OCI-LY3 (cell line): ENCODE data around the gene ADCY7.

Experiments
- H2AFZ ChIP-seq: fragments of 200-600, 300-600 bp; shearing (Covaris generic); 2 replicates; pipeline ENCODE4 v1.6.0; 2014; ENCODE audit warnings: antibody characterized with exemption, low read depth, low read length
- H3K27ac ChIP-seq: fragments of 200-600, 300-600 bp; sonication (generic); 2 replicates; pipeline ENCODE4 v1.5.1; 2014; ENCODE audit warnings: mild to moderate bottlenecking, low read length, moderate library complexity, mixed read lengths
- H3K27me3 ChIP-seq: fragments of 200-600, 300-600 bp; sonication (generic); 2 replicates; pipeline ENCODE4 v1.6.1; 2014; ENCODE audit warnings: low read depth, low read length, mixed read lengths
- H3K36me3 ChIP-seq: fragments of 200-600, 300-600 bp; sonication (generic); replicated peaks from 2 replicates; pipeline ENCODE3; 2014; ENCODE audit warnings: low read depth, low read length, mixed read lengths
- H3K4me1 ChIP-seq: fragments of 300-600, 200-600 bp; sonication (generic); 2 replicates; pipeline ENCODE4 v1.6.1; 2014; ENCODE audit warnings: low read length, mixed read lengths
- H3K4me2 ChIP-seq: fragments of 200-600, 300-600 bp; sonication (generic); 2 replicates; pipeline ENCODE4 v1.6.1; 2014; ENCODE audit warnings: low read length, mixed read lengths
- H3K4me3 ChIP-seq: fragments of 300-600, 200-600 bp; sonication (generic); 2 replicates; pipeline ENCODE4 v1.5.1; 2014; ENCODE audit warnings: antibody characterized with exemption, mild to moderate bottlenecking, low read length, moderate library complexity
- H3K79me2 ChIP-seq: fragments of 300-600, 200-600 bp; shearing (Covaris generic); 2 replicates; pipeline ENCODE4 v1.6.1; 2014; ENCODE audit warnings: mild to moderate bottlenecking, low read length, mixed read lengths
- H3K9ac ChIP-seq: fragments of 300-600, 200-600 bp; shearing (Covaris generic); 2 replicates; pipeline ENCODE4 v1.6.0; 2014; ENCODE audit warnings: mild to moderate bottlenecking, low read length, moderate library complexity
- H3K9me3 ChIP-seq: fragments of 200-600, 300-600 bp; shearing (Covaris generic); 2 replicates; pipeline ENCODE4 v1.6.1; 2014; ENCODE audit warnings: low read length, mixed read lengths; ENCODE audit not compliant: insufficient read depth
- H4K20me1 ChIP-seq: fragments of 200-600, 300-600 bp; sonication (generic); 2 replicates; pipeline ENCODE4 v1.6.1; 2016; ENCODE audit warnings: low read length, mixed read lengths; ENCODE audit not compliant: insufficient read depth
- CTCF ChIP-seq: fragments of 200-600, 300-600 bp; sonication (generic); IDR thresholded peaks from 2 replicates; pipeline ENCODE4 v1.5.1; 2014; ENCODE audit warnings: antibody characterized with exemption, low read length, low read depth
- EZH2phosphoT487 ChIP-seq: fragments of 200-600 bp; shearing (Covaris generic); IDR thresholded peaks from 2 replicates; pipeline ENCODE4 v1.6.1; 2018; ENCODE audit warnings: antibody characterized with exemption, mixed run types, low read depth

The ADCY7 gene

DNA sequence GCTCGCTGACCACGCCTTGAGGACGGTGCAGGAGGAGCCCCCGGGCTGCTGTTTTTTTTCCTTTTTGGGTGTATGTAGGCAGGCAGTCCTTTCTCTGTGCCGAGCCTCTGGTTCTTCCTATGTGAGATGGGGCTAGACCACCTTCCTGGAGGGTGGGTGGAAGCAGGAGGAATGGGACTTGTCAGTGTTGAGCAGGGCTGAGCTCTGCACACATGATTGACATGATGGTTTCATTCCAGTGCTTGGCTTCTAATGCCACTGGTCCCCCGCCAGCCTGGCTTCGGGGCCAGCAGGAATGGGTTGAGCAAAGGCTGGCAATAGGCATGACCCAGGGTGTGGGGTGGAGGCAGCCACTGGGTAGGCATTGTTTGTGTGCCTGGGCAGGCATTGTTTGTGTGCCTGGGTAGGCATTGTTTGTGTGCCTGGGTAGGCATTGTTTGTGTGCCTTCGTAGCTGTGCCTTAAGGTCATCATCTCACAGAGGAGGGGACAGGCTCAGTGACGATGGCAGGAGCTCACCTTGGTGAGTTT lies 14.2 kb upstream of the ADCY7 start:
- Histone ChIP-seq H3K27ac (no peak overlapping the region), H3K9me3 (no peaks in the 10 kb centered on the region), H3K36me3 (no peaks in the 10 kb centered on the region), H2AFZ (no peak overlapping the region), H4K20me1 (no peaks in the 10 kb centered on the region), H3K4me2 (no peak overlapping the region), H3K4me1 (peaks cover 5% of the 10 kb centered on the region; the same call in 1 of the 2 replicates), H3K27me3 (no peaks in the 10 kb centered on the region), H3K4me3 (no peak overlapping the region), H3K79me2 (no peaks in the 10 kb centered on the region), H3K9ac (no peak overlapping the region)
- TF ChIP-seq EZH2phosphoT487 (no peak), CTCF (no peak)

DNA sequence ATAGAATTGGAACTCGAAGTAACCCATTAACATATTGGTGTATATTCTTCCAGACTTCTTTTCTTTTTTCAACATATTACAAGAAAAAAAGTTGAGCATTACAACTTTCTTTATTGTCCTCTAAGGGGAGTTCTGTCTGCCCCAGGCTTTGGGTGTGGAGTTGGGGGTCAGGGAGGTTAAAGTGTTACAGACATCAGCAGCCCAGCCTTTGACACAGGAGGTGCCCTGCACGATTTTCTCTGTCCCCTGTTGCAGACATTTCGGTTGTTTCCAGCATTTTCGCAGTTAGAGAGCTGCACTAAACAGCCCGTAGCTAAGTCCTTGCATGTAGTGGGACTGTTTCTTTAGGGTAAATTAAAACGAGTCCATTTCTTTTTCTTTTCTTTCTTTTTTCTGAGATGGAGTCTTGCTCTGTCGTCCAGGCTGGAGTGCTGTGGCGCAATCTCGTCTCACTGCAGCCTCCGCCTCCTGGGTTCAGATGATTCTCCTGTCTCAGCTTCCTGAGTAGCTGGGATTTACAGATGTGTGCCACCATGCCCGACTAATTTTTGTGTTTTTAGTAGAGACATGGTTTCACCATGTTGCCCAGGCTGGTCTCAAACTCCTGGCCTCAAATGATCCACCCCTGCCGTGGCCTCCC lies 13.4 kb upstream of the ADCY7 start:
- no peak for TF ChIP-seq EZH2phosphoT487
- no peak for TF ChIP-seq CTCF
- no peak overlapping the region for H3K27ac ChIP-seq
- no peak overlapping the region for H3K4me2 ChIP-seq
- H2AFZ ChIP-seq: no peak overlapping the region
- no peak overlapping the region for H3K4me3 ChIP-seq
- no peaks in the 10 kb centered on the region for H4K20me1 ChIP-seq
- H3K79me2 ChIP-seq: no peaks in the 10 kb centered on the region
- no peaks in the 10 kb centered on the region for H3K9me3 ChIP-seq
- no peaks in the 10 kb centered on the region for H3K36me3 ChIP-seq
- no peaks in the 10 kb centered on the region for H3K27me3 ChIP-seq
- H3K9ac ChIP-seq: no peak overlapping the region
- peaks cover 5% of the 10 kb centered on the region; the same call in 1 of the 2 replicates for H3K4me1 ChIP-seq

DNA sequence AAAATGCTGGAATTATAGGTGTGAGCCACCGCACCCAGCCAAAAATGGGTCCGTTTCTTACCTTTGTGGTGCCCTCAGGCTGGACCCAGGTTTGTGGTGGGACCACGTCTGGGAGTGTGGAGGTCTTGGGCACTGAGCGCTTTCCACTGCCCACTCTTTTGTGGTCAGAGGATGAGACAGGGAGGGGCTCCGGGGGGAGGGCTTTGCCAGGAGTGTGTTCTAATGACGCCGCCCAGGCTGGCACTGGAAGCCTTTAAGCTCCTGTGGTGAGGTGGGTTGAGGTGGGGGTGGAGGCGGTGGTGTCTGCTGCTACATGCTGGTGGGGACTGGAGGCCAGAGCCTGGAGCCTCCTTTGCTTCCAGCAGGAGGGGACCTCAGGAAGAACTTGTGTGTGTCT lies 12.8 kb upstream of the ADCY7 start:
- no peaks in the 10 kb centered on the region for H3K9me3 ChIP-seq
- no peaks in the 10 kb centered on the region for H3K27me3 ChIP-seq
- H3K79me2 ChIP-seq: no peaks in the 10 kb centered on the region
- TF ChIP-seq EZH2phosphoT487: no peak
- H2AFZ ChIP-seq: no peak overlapping the region
- H3K4me1 ChIP-seq: peaks cover 5% of the 10 kb centered on the region; the same call in 1 of the 2 replicates
- H3K27ac ChIP-seq: no peak overlapping the region
- H3K9ac ChIP-seq: no peak overlapping the region
- no peak overlapping the region for H3K4me3 ChIP-seq
- H3K4me2 ChIP-seq: no peak overlapping the region
- H3K36me3 ChIP-seq: no peaks in the 10 kb centered on the region
- H4K20me1 ChIP-seq: no peaks in the 10 kb centered on the region

- Histone ChIP-seq H2AFZ (no peak overlapping the region), H3K27ac (no peak overlapping the region), H3K9ac (no peak overlapping the region), H3K4me2 (no peak overlapping the region), H3K27me3 (no peaks in the 10 kb centered on the region), H3K9me3 (no peaks in the 10 kb centered on the region), H3K4me3 (no peak overlapping the region), H3K4me1 (peaks cover 5% of the 10 kb centered on the region; the same call in 1 of the 2 replicates), H4K20me1 (no peaks in the 10 kb centered on the region), H3K79me2 (no peaks in the 10 kb centered on the region), H3K36me3 (no peaks in the 10 kb centered on the region)
- no peak for TF ChIP-seq EZH2phosphoT487
- no peak for TF ChIP-seq CTCF
Observed at GRCh38 chr16:50254072-50254471, 12.3 kb upstream of the ADCY7 start.
